ENCODE results near the gene GRHL1. TPM values are rescaled to one million over a fixed set of nuclear protein-coding genes. Genes with fewer than 3 reads are reported as not detected.
"Not testable (repeated sequence)": the region's sequence is repeated elsewhere in the genome, so short reads cannot be mapped to it uniquely, and the experiment has no call there.

Gene GRHL1
- total RNA-seq, 1 donor from 2014 or later: 0.43 TPM

- Histone ChIP-seq H3K36me3 (no peaks in the 10 kb centered on the region), H3K9me3 (peaks cover 0 to 12% of the 10 kb centered on the region in 2 donors), H3K27me3 (no peaks in the 10 kb centered on the region), H3K27ac (no peak overlapping the region), H3K4me1 (peaks cover 0 to 11% of the 10 kb centered on the region in 2 donors), H3K4me3 (no peak overlapping the region)
- TF ChIP-seq CTCF (IDR thresholded peaks at IDR 0.05): no peak
- no peak for DNase-seq (ENCODE audit: low spot score in 2 of 2)
- intact Hi-C loops (cut with DNase I): no loop called here
Observed at GRCh38 chr2:10014418-10015190, 63.1 kb downstream of the GRHL1 start.

- H3K27ac ChIP-seq; DNase-seq (ENCODE audit: low spot score in 2 of 2); intact Hi-C loops (cut with DNase I); H3K4me3 ChIP-seq; H3K27me3 ChIP-seq; H3K4me1 ChIP-seq; H3K36me3 ChIP-seq: not testable (repeated sequence)
- H3K9me3 ChIP-seq: peaks cover 0 to 12% of the 10 kb centered on the region in 2 donors
Observed at GRCh38 chr2:10015376-10015989, 64.0 kb downstream of the GRHL1 start.

- H3K4me1 ChIP-seq: no peaks in the 10 kb centered on the region
- H3K9me3 ChIP-seq: peaks cover 0 to 12% of the 10 kb centered on the region in 2 donors
- DNase-seq (ENCODE audit: low spot score in 2 of 2): no peak
- no peak overlapping the region for H3K4me3 ChIP-seq
- no peak overlapping the region for H3K27ac ChIP-seq
- TF ChIP-seq CTCF (IDR thresholded peaks at IDR 0.05): no peak
- intact Hi-C loops (cut with DNase I): no loop called here
- no peaks in the 10 kb centered on the region for H3K36me3 ChIP-seq
- no peaks in the 10 kb centered on the region for H3K27me3 ChIP-seq
Observed at GRCh38 chr2:10016001-10016801, 64.7 kb downstream of the GRHL1 start.

GRCh38 chr2:10016802-10017258 lies 65.3 kb downstream of the GRHL1 start:
- H3K27ac ChIP-seq: no peak overlapping the region
- no peaks in the 10 kb centered on the region for H3K4me1 ChIP-seq
- no peak for DNase-seq (ENCODE audit: low spot score in 2 of 2)
- no peak overlapping the region for H3K4me3 ChIP-seq
- TF ChIP-seq CTCF (IDR thresholded peaks at IDR 0.05): no peak
- intact Hi-C loops (cut with DNase I): no loop called here
- H3K36me3 ChIP-seq: no peaks in the 10 kb centered on the region
- no peaks in the 10 kb centered on the region for H3K27me3 ChIP-seq
- H3K9me3 ChIP-seq: peaks cover 0 to 12% of the 10 kb centered on the region in 2 donors

- H3K4me1 ChIP-seq: no peaks in the 10 kb centered on the region
Observed at GRCh38 chr2:10017313-10017941, 65.9 kb downstream of the GRHL1 start.

More at GRCh38 chr2:10017313-10017941, 65.9 kb downstream of the GRHL1 start:
- no peak for TF ChIP-seq CTCF (IDR thresholded peaks at IDR 0.05)
- DNase-seq (ENCODE audit: low spot score in 2 of 2): no peak
- H3K27ac ChIP-seq: no peak overlapping the region
- H3K9me3 ChIP-seq: peaks cover 0 to 12% of the 10 kb centered on the region in 2 donors
- no peaks in the 10 kb centered on the region for H3K27me3 ChIP-seq
- no peaks in the 10 kb centered on the region for H3K36me3 ChIP-seq
- no peak overlapping the region for H3K4me3 ChIP-seq
- intact Hi-C loops (cut with DNase I): no loop called here

Data from ascending aorta (tissue), 2 donors.